ENCODE data around the gene TSPAN33.
"Not testable (repeated sequence)": the region's sequence is repeated elsewhere in the genome, so short reads cannot be mapped to it uniquely, and the experiment has no call there.

The TSPAN33 gene

DNA sequence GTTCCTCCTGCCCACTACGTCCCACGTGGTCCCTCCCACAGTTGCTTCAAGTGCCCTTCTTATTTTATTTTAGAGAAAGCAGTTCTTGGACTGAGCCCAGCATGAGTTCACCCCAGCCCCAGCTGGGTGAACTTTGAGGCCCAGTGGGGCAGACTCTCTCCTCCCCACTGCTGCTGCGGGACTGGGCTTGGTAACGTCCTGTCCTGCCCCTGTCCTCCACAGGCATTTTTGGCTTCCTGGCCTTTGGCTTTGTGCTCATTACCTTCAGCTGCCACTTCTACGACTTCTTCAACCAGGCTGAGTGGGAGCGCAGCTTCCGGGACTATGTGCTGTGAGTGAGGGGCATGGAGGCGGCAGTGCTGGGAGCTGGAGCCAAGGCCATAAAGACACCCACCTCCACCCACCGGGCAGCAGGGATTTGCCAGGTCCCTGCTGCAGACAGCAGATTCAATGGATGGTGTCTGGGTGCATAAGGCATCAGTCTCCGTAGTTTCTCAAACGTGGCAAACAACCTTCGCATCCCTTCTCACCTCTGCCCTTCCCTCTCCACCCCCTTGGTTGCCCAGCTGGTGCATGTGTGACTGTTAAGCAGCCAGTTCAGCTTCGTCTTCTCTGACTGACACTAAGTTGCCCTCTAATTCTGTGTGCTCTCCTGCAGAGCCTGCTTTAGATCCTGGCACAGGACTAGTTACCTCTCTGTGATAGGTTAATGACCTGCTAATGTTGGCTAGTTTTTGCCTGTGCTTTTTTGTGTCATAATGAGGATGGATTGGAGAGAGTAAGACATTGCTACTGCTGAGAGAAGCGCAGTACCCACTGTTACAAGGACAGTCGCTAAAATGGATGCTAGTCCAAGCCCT is 64.8 kb downstream of the TSPAN33 start:
- DNase-seq = no peak

- peak; percentile 30 to 44 for DNase-seq
These were observed 65.9 kb downstream of the TSPAN33 start for GRCh38 chr7:129210256-129210988.

DNA sequence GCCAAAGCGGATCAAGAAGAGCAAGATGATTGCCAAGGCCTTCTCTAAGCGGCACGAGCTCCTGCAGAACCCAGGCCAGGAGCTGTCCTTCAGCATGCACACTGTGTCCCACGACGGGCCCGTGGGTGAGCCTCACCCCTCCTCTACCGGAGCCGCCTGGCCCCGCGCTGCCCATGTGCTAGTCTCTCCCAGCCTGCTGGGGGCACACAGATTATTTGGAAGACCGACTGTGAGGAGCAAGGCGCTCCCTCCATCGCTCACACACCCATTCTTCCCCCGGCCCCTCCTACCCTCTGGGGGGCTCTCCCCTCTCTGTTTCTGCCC is 66.4 kb downstream of the TSPAN33 start:
- no peak for DNase-seq

DNA sequence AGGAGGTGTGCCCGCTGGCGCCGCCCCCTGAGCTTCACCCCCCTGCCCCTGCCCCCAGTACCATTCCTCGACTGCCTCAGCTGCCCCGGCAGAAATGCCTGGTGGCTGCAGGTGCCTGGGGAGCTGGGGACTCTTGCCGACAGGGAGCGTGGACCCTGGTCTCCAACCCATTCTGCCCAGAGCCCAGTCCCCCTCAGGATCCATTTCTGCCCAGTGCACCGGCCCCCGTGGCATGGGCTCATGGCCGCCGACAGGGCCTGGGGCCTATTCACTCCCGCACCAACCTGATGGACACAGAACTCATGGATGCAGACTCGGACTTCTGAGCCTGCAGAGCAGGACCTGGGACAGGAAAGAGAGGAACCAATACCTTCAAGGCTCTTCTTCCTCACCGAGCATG is 67.6 kb downstream of the TSPAN33 start:
- DNase-seq = no peak

DNA sequence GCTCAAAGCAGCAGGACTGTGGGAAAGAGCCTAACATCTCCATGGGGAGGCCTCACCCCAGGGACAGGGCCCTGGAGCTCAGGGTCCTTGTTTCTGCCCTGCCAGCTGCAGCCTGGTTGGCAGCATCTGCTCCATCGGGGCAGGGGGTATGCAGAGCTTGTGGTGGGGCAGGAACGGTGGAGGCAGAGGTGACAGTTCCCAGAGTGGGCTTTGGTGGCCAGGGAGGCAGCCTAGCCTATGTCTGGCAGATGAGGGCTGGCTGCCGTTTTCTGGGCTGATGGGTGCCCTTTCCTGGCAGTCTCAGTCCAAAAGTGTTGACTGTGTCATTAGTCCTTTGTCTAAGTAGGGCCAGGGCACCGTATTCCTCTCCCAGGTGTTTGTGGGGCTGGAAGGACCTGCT is 68.1 kb downstream of the TSPAN33 start:
- no peak for DNase-seq

- DNase-seq = no peak
These were observed 69.3 kb downstream of the TSPAN33 start for GRCh38 chr7:129213828-129214227.

- not testable (repeated sequence) for DNase-seq
These were observed 71.2 kb downstream of the TSPAN33 start for GRCh38 chr7:129215691-129216090.

DNA sequence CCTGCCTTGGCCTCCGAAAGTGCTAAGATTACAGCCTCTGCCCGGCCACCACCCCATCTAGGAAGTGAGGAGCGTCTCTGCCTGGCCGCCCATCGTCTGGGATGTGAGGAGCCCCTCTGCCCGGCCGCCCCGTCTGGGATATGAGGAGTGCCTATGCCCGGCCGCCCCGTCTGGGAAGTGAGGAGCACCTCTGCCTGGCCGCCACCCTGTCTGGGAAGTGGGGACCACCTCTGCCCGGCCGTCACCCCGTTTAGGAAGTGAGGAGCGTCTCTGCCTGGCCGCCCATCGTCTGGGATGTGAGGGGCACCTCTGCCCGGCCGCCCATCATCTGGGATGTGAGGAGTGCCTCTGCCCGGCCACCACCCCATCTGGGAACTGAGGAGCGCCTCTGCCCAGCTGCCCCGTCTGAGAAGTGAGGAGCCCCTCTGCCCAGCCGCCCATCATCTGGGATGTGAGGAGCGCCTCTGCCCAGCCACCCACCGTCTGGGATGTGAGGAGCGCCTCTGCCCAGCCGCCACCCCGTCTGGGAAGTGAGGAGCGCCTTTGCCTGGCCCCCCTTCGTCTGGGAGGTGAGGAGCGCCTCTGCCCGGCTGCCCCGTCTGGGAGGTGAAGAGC is 71.7 kb downstream of the TSPAN33 start:
- not testable (repeated sequence) for DNase-seq

- not testable (repeated sequence) for DNase-seq
These were observed 72.4 kb downstream of the TSPAN33 start for GRCh38 chr7:129216821-129217416.

GRCh38 chr7:129218514-129219062 is 74.1 kb downstream of the TSPAN33 start:
- peak; percentile 41 to 55 for DNase-seq

- not testable (repeated sequence) for DNase-seq
These were observed 74.7 kb downstream of the TSPAN33 start for GRCh38 chr7:129219166-129219565.
